Right cardiac atrium (tissue), 5 donors: ENCODE results near the gene PIR. TPM values are rescaled to one million over a fixed set of nuclear protein-coding genes. Genes with fewer than 3 reads are reported as not detected.
A peak's percentile ranks its signal among the peaks of the same experiment; 100 is the strongest.

ENCODE experiments used
- ATAC-seq, 2 donors: fragments of 200-7000 bp; cut with Tn5 transposase; one replicate each; pipeline versions ENCODE4 v1.8.0 to v1.9.1; 2020; ENCODE audit warnings: moderate library complexity in 2 of 2, mild to moderate bottlenecking in 1 of 2
- DNase-seq, 3 donors: peaks; one replicate each; pipeline ENCODE4 v3.0.0-alpha.2; 2020
- H3K27ac ChIP-seq: one replicate; pipeline ENCODE4 v1.5.1; 2013; ENCODE audit warnings: mild to moderate bottlenecking, low read length, control low read depth, moderate library complexity
- H3K27me3 ChIP-seq: one replicate; pipeline ENCODE4 v1.6.1; 2013; ENCODE audit not compliant: control insufficient read depth, insufficient read depth
- H3K4me1 ChIP-seq: one replicate; pipeline ENCODE4 v1.6.1; 2013; ENCODE audit warnings: low read length; ENCODE audit not compliant: control insufficient read depth, insufficient read depth
- H3K4me3 ChIP-seq: one replicate; pipeline ENCODE4 v1.5.1; 2013; ENCODE audit warnings: low read length, control low read depth
- H3K9me3 ChIP-seq: one replicate; pipeline ENCODE4 v1.6.1; 2013; ENCODE audit warnings: low read length; ENCODE audit not compliant: control insufficient read depth
- WGBS: extraction: QIAGEN DNeasy Blood & Tissue Kit; methylation state at CpG from one replicate; pipeline ENCODE4 v1.1.7; 2013; 5-methylcytosine and 5-hydroxymethylcytosine counted together
- intact Hi-C, 4 donors: fragments of 100-400 bp; cut with DNase I; formaldehyde crosslinking; loops; one replicate each; pipeline versions ENCODE4 v1.11.0 to v1.14.0; 2022 to 2023
- polyA plus RNA-seq: library from polyadenylated mRNA; stranded (reverse); fragments of 200-250 nt; gene quantifications from one replicate; pipeline ENCODE4 v1.2.3, GENCODE V29; 2013
- total RNA-seq, 4 donors: library from RNA; stranded (reverse); fragmentation: NEBNext Ultra II Directional; extraction: Animal tissue kit (Norgen Biotek cat#: 25700); gene quantifications; one replicate each; pipeline ENCODE4 v1.2.1, GENCODE V29; 2021
- donor health status: healthy with polysubstance abuse.
- donor health status: DM: no; HTN: yes; CAD: no.
- donor health status: DM: no; HTN: no; CAD: no.
- donor health status: DM: no; HTN: yes; CAD: no; lungs with severe emphysema.
- donor health status: DM: yes; HTN: yes; CAD: no.

Gene PIR
- total and polyA plus RNA-seq, 5 donors, result 13.4 to 18.7 (median 14.8) TPM

GRCh38 chrX:15395789-15396188, 97.3 kb downstream of the PIR start:
- Histone ChIP-seq H3K4me3 (no peak overlapping the region), H3K4me1 (no peaks in the 10 kb centered on the region), H3K27me3 (no peaks in the 10 kb centered on the region), H3K9me3 (no peaks in the 10 kb centered on the region), H3K27ac (no peak overlapping the region)
- intact Hi-C loops, result no loop called here
- no peak for DNase-seq
- 35% methylated on average over 2 of the region's 2 CpGs for WGBS
- ATAC-seq, result peak in 1 of 2 donors; percentile 23

- 73% methylated on average over 4 of the region's 4 CpGs for WGBS
- no peak for DNase-seq
- Histone ChIP-seq H3K4me1 (no peaks in the 10 kb centered on the region), H3K27ac (no peak overlapping the region), H3K27me3 (no peaks in the 10 kb centered on the region), H3K9me3 (no peaks in the 10 kb centered on the region), H3K4me3 (no peak overlapping the region)
- intact Hi-C loops, result no loop called here
- ATAC-seq, result no peak
Observed at GRCh38 chrX:15391850-15392249, 101.3 kb downstream of the PIR start.

GRCh38 chrX:15384304-15384703, 108.8 kb downstream of the PIR start, which contains the start of gene VEGFD:
Gene VEGFD, minus strand, starts transcription at chrX:15384413. Its CDS starts 467 bp downstream, at chrX:15383946.
- intact Hi-C loops, result no loop called here
- ATAC-seq (peak; percentile 28 to 41), DNase-seq (no peak)
- no peak within 1 kb of the TSS for H3K27ac ChIP-seq
- no peak within 1 kb of the TSS for H3K4me3 ChIP-seq
- H3K4me1 ChIP-seq, result no peaks in the 10 kb centered on the region
- no peaks in the 10 kb centered on the region for H3K27me3 ChIP-seq
- no peaks in the 10 kb centered on the region for H3K9me3 ChIP-seq
- 44% methylated on average over 2 of the region's 2 CpGs for WGBS

GRCh38 chrX:15382813-15383212, 110.3 kb downstream of the PIR start:
- H3K9me3 ChIP-seq, result no peaks in the 10 kb centered on the region
- no peak overlapping the region for H3K4me3 ChIP-seq
- DNase-seq (no peak), ATAC-seq (no peak)
- no peak overlapping the region for H3K27ac ChIP-seq
- intact Hi-C loops, result no loop called here
- no peaks in the 10 kb centered on the region for H3K4me1 ChIP-seq
- no peaks in the 10 kb centered on the region for H3K27me3 ChIP-seq
- 83% methylated on average over 8 of the region's 8 CpGs for WGBS

- ATAC-seq (no peak), DNase-seq (no peak)
- H3K9me3 ChIP-seq, result no peaks in the 10 kb centered on the region
- H3K4me1 ChIP-seq, result no peaks in the 10 kb centered on the region
- H3K27me3 ChIP-seq, result no peaks in the 10 kb centered on the region
- H3K4me3 ChIP-seq, result no peak overlapping the region
- H3K27ac ChIP-seq, result no peak overlapping the region
- 88% methylated on average over 1 of the region's 1 CpG for WGBS
- intact Hi-C loops, result no loop called here
Observed at GRCh38 chrX:15376956-15377355, 116.2 kb downstream of the PIR start.

GRCh38 chrX:15373976-15374375, 119.2 kb downstream of the PIR start:
- ATAC-seq (no peak), DNase-seq (no peak)
- 85% methylated on average over 3 of the region's 3 CpGs for WGBS
- Histone ChIP-seq H3K4me1 (no peaks in the 10 kb centered on the region), H3K4me3 (no peak overlapping the region), H3K27me3 (no peaks in the 10 kb centered on the region), H3K9me3 (no peaks in the 10 kb centered on the region), H3K27ac (no peak overlapping the region)
- intact Hi-C loops, result no loop called here

- DNase-seq (no peak), ATAC-seq (no peak)
- intact Hi-C loops, result no loop called here
- Histone ChIP-seq H3K9me3 (no peaks in the 10 kb centered on the region), H3K4me1 (no peaks in the 10 kb centered on the region), H3K27me3 (no peaks in the 10 kb centered on the region), H3K27ac (no peak overlapping the region), H3K4me3 (no peak overlapping the region)
- WGBS, result 74% methylated on average over 9 of the region's 9 CpGs
Observed at GRCh38 chrX:15366506-15367352, 126.4 kb downstream of the PIR start.

- H3K4me1 ChIP-seq, result no peaks in the 10 kb centered on the region
- no peak for DNase-seq
- intact Hi-C loops, result loop anchor here in 1 of 4 donors (10.0 kb wide), 1 partner anchor 105 kb away; no protein-coding TSS in a partner anchor
- WGBS, result 71% methylated on average over 2 of the region's 2 CpGs
- ATAC-seq, result no peak
- no peak overlapping the region for H3K27ac ChIP-seq
- H3K9me3 ChIP-seq, result no peaks in the 10 kb centered on the region
- H3K4me3 ChIP-seq, result no peak overlapping the region
- H3K27me3 ChIP-seq, result no peaks in the 10 kb centered on the region
Observed at GRCh38 chrX:15359701-15360100, 133.4 kb downstream of the PIR start.

- H3K4me1 ChIP-seq, result no peaks in the 10 kb centered on the region
- DNase-seq (no peak), ATAC-seq (no peak)
- no peaks in the 10 kb centered on the region for H3K27me3 ChIP-seq
- intact Hi-C loops, result loop anchor here in 1 of 4 donors (10.0 kb wide), 1 partner anchor 106 kb away; no protein-coding TSS in a partner anchor
- H3K4me3 ChIP-seq, result no peak overlapping the region
- 85% methylated on average over 2 of the region's 2 CpGs for WGBS
- H3K27ac ChIP-seq, result no peak overlapping the region
- no peaks in the 10 kb centered on the region for H3K9me3 ChIP-seq
Observed at GRCh38 chrX:15358533-15358932, 134.6 kb downstream of the PIR start.

- H3K4me3 ChIP-seq, result no peak overlapping the region
- H3K27ac ChIP-seq, result no peak overlapping the region
- ATAC-seq (peak in 1 of 2 donors; percentile 61), DNase-seq (no peak)
- WGBS, result 41% methylated on average over 1 of the region's 1 CpG
- intact Hi-C loops, result loop anchor here in 1 of 4 donors (10.0 kb wide), 1 partner anchor 108 kb away; no protein-coding TSS in a partner anchor
- no peaks in the 10 kb centered on the region for H3K4me1 ChIP-seq
- H3K9me3 ChIP-seq, result no peaks in the 10 kb centered on the region
- no peaks in the 10 kb centered on the region for H3K27me3 ChIP-seq
Observed at GRCh38 chrX:15356444-15356843, 136.7 kb downstream of the PIR start.

- no peaks in the 10 kb centered on the region for H3K27me3 ChIP-seq
- ATAC-seq (peak in 1 of 2 donors; percentile 39), DNase-seq (no peak)
- H3K4me1 ChIP-seq, result peaks cover 1% of the 10 kb centered on the region
- H3K9me3 ChIP-seq, result no peaks in the 10 kb centered on the region
- peak overlapping the region; percentile 67 for H3K27ac ChIP-seq
- intact Hi-C loops, result loop anchor here in 1 of 4 donors (10.0 kb wide), 1 partner anchor 114 kb away; no protein-coding TSS in a partner anchor
- WGBS, result 76% methylated on average over 8 of the region's 8 CpGs
- no peak overlapping the region for H3K4me3 ChIP-seq
Observed at GRCh38 chrX:15350329-15350996, 142.7 kb downstream of the PIR start.
